Neural cell (in vitro differentiated cells): ENCODE data around the gene OR51D1. TPM values are rescaled to one million over a fixed set of nuclear protein-coding genes. Genes with fewer than 3 reads are reported as not detected.

Experiments used
- H2AFZ ChIP-seq: fragments of 200-600, 300-800 bp; sonication (generic), shearing (Covaris generic); 2 replicates; pipeline ENCODE4 v1.6.0; 2014; ENCODE audit warnings: low read depth, mild to moderate bottlenecking, antibody characterized with exemption, low read length, moderate library complexity
- H3F3A ChIP-seq: fragments of 200-600 bp; shearing (Covaris generic); 2 replicates; pipeline ENCODE4 v1.6.1; 2016; ENCODE audit warnings: mild to moderate bottlenecking, moderate library complexity, mixed read lengths, antibody characterized with exemption, low read length; ENCODE audit not compliant: insufficient read depth, poor library complexity, severe bottlenecking
- H3K27ac ChIP-seq: fragments of 200-600, 300-800 bp; sonication (generic), shearing (Covaris generic); 2 replicates; pipeline ENCODE4 v1.5.1; 2014; ENCODE audit warnings: mild to moderate bottlenecking, low read length, moderate library complexity
- H3K27me3 ChIP-seq: fragments of 300-800, 200-600 bp; sonication (generic), shearing (Covaris generic); 2 replicates; pipeline ENCODE4 v1.6.0; 2014; ENCODE audit warnings: mild to moderate bottlenecking, low read depth, low read length, moderate library complexity; ENCODE audit not compliant: insufficient read depth
- H3K36me3 ChIP-seq: fragments of 300-800, 200-600 bp; sonication (generic), shearing (Covaris generic); 2 replicates; pipeline ENCODE4 v1.5.1; 2014; ENCODE audit warnings: mild to moderate bottlenecking, antibody characterized with exemption, low read length, moderate library complexity; ENCODE audit not compliant: insufficient read depth
- H3K4me2 ChIP-seq: fragments of 300-800, 200-600 bp; sonication (generic), shearing (Covaris generic); 2 replicates; pipeline ENCODE4 v1.6.0; 2014; ENCODE audit warnings: mild to moderate bottlenecking, low read length
- H3K4me3 ChIP-seq: fragments of 300-800, 200-600 bp; sonication (generic), shearing (Covaris generic); 2 replicates; pipeline ENCODE4 v1.5.1; 2014; ENCODE audit warnings: mild to moderate bottlenecking, low read length, moderate library complexity
- H3K79me2 ChIP-seq: fragments of 200-600 bp; shearing (Covaris generic); replicated peaks from 2 replicates; pipeline ENCODE4 v1.6.0; 2014; ENCODE audit warnings: mild to moderate bottlenecking, low read length, moderate library complexity; ENCODE audit not compliant: insufficient read depth
- H3K9ac ChIP-seq: fragments of 300-800, 200-600 bp; sonication (generic), shearing (Covaris generic); 2 replicates; pipeline ENCODE4 v1.6.1; 2016; ENCODE audit warnings: mild to moderate bottlenecking, low read length, mixed read lengths
- H3K9me2 ChIP-seq: fragments of 200-600 bp; shearing (Covaris generic); 2 replicates; pipeline ENCODE4 v1.6.1; 2016; ENCODE audit warnings: mild to moderate bottlenecking, low read length, mixed read lengths; ENCODE audit not compliant: insufficient read depth
- H3K9me3 ChIP-seq: fragments of 200-600, 300-800 bp; sonication (generic), shearing (Covaris generic); 2 replicates; pipeline ENCODE4 v1.6.1; 2016; ENCODE audit warnings: mild to moderate bottlenecking, mixed run types, low read length, moderate library complexity, mixed read lengths
- H4K20me1 ChIP-seq: fragments of 200-600 bp; shearing (Covaris generic); 2 replicates; pipeline ENCODE4 v1.6.1; 2016; ENCODE audit warnings: mild to moderate bottlenecking, mixed run types; ENCODE audit not compliant: insufficient read depth
- EP300 ChIP-seq: fragments of 450-650 bp; conservative IDR thresholded peaks from 2 replicates; pipeline ENCODE4 v1.6.1; 2014; ENCODE audit warnings: antibody characterized with exemption, mild to moderate bottlenecking, moderate library complexity; ENCODE audit not compliant: poor library complexity, severe bottlenecking
- EZH2 ChIP-seq: fragments of 200-600, 300-800 bp; shearing (Covaris generic), sonication (generic); IDR thresholded peaks from 2 replicates; pipeline ENCODE4 v1.6.1; 2014; ENCODE audit warnings: antibody characterized with exemption, low read length, borderline replicate concordance, mild to moderate bottlenecking; ENCODE audit not compliant: insufficient read depth, poor library complexity, severe bottlenecking
- MXI1 ChIP-seq: fragments of 450-650 bp; conservative IDR thresholded peaks from 2 replicates; pipeline ENCODE4 v1.6.1; 2014; ENCODE audit warnings: antibody characterized with exemption, mild to moderate bottlenecking; ENCODE audit not compliant: poor library complexity, severe bottlenecking
- POLR2AphosphoS5 ChIP-seq: IDR thresholded peaks from 2 replicates; pipeline ENCODE4 v1.6.1; 2012
- RAD21 ChIP-seq: fragments of 450-650 bp; conservative IDR thresholded peaks from 2 replicates; pipeline ENCODE4 v1.6.1; 2014; ENCODE audit warnings: antibody characterized with exemption, mild to moderate bottlenecking, moderate library complexity
- SMC3 ChIP-seq: fragments of 450-650 bp; conservative IDR thresholded peaks from 2 replicates; pipeline ENCODE4 v1.6.1; 2014; ENCODE audit warnings: antibody characterized with exemption, mild to moderate bottlenecking, moderate library complexity; ENCODE audit not compliant: poor library complexity
- TAF1 ChIP-seq: IDR thresholded peaks from 2 replicates; pipeline ENCODE4 v1.6.1; 2012; ENCODE audit warnings: low read depth
- polyA plus RNA-seq: library from polyadenylated mRNA; depleted of rRNA; stranded (reverse); fragments of >200 nt; gene quantifications from 2 replicates; pipeline ENCODE4 v1.2.3, GENCODE V29; 2014
- TF ChIP-seq, protein P1 (sequence below): fragments of 450-650 bp; IDR thresholded peaks from 2 replicates; pipeline ENCODE4 v1.5.1; 2014; ENCODE audit warnings: antibody characterized with exemption, mild to moderate bottlenecking, moderate library complexity; ENCODE audit not compliant: poor library complexity, severe bottlenecking
- TF ChIP-seq, protein P2 (sequence below): IDR thresholded peaks from 2 replicates; pipeline ENCODE4 v1.6.1; 2012; ENCODE audit warnings: borderline replicate concordance

OR51D1 gene
- polyA plus RNA-seq, 1 donor from 2014 or later, result not detected

DNA sequence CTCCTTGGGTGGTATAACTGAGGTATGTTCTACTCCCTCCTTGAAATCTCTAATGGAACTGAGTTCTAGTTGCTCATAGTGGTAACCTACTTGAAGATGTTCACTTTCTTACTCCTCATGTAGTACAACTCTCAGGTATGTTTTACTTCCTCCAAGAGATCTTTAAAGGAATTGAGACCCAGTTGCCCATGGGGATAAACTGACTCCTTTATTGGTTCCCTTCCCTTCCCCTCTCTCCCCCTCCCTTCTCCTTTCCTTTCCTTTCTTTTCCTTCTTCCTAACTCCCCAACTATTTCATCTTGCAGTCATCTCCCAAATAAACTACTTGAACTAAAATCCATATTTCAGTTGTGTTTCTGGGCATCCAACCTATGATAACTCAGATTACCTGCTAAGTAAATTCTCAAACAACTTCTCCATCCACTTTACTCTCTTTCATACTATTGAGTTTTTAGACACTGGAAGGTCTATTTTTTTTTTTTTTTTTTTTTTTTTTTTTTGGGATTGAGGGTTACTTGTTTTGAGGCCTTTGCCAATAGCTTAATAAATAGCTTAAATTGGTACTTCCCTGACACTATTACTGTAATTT, 21.3 kb upstream of the OR51D1 start:
- Histone ChIP-seq H3K4me3 (no peak overlapping the region), H2AFZ (no peak overlapping the region), H3K36me3 (no peaks in the 10 kb centered on the region), H3K9ac (no peak overlapping the region), H3K79me2 (no peaks in the 10 kb centered on the region), H3F3A (peaks cover 6% of the 10 kb centered on the region), H3K9me3 (no peaks in the 10 kb centered on the region), H3K27me3 (no peaks in the 10 kb centered on the region), H3K4me2 (no peak overlapping the region), H3K9me2 (no peaks in the 10 kb centered on the region), H4K20me1 (no peaks in the 10 kb centered on the region), H3K27ac (no peak overlapping the region)
- TF ChIP-seq EZH2, result no peak
- TF ChIP-seq POLR2AphosphoS5, result no peak

GRCh38 chr11:4619514-4619913, 17.8 kb upstream of the OR51D1 start:
- TF ChIP-seq POLR2AphosphoS5 (no peak), RAD21 (no peak), EP300 (no peak), EZH2 (no peak), TAF1 (no peak), MXI1 (no peak), SMC3 (no peak)
- TF ChIP-seq, protein P1, sequence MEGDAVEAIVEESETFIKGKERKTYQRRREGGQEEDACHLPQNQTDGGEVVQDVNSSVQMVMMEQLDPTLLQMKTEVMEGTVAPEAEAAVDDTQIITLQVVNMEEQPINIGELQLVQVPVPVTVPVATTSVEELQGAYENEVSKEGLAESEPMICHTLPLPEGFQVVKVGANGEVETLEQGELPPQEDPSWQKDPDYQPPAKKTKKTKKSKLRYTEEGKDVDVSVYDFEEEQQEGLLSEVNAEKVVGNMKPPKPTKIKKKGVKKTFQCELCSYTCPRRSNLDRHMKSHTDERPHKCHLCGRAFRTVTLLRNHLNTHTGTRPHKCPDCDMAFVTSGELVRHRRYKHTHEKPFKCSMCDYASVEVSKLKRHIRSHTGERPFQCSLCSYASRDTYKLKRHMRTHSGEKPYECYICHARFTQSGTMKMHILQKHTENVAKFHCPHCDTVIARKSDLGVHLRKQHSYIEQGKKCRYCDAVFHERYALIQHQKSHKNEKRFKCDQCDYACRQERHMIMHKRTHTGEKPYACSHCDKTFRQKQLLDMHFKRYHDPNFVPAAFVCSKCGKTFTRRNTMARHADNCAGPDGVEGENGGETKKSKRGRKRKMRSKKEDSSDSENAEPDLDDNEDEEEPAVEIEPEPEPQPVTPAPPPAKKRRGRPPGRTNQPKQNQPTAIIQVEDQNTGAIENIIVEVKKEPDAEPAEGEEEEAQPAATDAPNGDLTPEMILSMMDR, result no peak
- TF ChIP-seq, protein P2, sequence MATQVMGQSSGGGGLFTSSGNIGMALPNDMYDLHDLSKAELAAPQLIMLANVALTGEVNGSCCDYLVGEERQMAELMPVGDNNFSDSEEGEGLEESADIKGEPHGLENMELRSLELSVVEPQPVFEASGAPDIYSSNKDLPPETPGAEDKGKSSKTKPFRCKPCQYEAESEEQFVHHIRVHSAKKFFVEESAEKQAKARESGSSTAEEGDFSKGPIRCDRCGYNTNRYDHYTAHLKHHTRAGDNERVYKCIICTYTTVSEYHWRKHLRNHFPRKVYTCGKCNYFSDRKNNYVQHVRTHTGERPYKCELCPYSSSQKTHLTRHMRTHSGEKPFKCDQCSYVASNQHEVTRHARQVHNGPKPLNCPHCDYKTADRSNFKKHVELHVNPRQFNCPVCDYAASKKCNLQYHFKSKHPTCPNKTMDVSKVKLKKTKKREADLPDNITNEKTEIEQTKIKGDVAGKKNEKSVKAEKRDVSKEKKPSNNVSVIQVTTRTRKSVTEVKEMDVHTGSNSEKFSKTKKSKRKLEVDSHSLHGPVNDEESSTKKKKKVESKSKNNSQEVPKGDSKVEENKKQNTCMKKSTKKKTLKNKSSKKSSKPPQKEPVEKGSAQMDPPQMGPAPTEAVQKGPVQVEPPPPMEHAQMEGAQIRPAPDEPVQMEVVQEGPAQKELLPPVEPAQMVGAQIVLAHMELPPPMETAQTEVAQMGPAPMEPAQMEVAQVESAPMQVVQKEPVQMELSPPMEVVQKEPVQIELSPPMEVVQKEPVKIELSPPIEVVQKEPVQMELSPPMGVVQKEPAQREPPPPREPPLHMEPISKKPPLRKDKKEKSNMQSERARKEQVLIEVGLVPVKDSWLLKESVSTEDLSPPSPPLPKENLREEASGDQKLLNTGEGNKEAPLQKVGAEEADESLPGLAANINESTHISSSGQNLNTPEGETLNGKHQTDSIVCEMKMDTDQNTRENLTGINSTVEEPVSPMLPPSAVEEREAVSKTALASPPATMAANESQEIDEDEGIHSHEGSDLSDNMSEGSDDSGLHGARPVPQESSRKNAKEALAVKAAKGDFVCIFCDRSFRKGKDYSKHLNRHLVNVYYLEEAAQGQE, result no peak
- Histone ChIP-seq H2AFZ (no peak overlapping the region), H3K4me3 (no peak overlapping the region), H3F3A (no peaks in the 10 kb centered on the region), H3K9ac (no peak overlapping the region), H3K36me3 (no peaks in the 10 kb centered on the region), H3K9me2 (no peaks in the 10 kb centered on the region), H4K20me1 (no peaks in the 10 kb centered on the region), H3K27ac (no peak overlapping the region), H3K79me2 (no peaks in the 10 kb centered on the region), H3K4me2 (no peak overlapping the region), H3K27me3 (no peaks in the 10 kb centered on the region), H3K9me3 (no peaks in the 10 kb centered on the region)
